ENCODE measurements around the gene SIK3. TPM values are rescaled to one million over a fixed set of nuclear protein-coding genes. Genes with fewer than 3 reads are reported as not detected.

Gene SIK3
- total RNA-seq, 1 donor from 2014 or later: 32.9 TPM

DNA sequence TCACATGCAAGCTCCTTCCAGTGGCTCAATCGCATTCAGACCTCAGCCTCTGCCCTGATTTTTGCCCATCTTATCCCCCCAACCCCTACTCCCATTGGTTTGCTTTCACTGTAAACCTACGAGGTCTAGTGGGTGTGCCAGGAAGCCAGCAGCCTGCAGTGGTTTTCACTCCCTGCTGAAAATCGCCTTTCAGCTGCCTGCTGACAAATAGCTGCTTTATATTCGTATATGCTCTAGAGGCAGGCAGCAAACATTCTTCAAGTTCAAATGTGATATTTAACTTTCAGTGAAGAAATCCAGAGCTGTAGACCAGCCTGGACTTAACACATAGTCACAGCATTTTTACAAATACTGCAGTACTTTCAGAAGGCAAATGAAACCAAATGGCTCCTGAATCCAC lies 168.1 kb downstream of the SIK3 start:
- peaks cover 48% of the 10 kb centered on the region for H3K4me1 ChIP-seq
- intact Hi-C loops (cut with DNase I): no loop called here

DNA sequence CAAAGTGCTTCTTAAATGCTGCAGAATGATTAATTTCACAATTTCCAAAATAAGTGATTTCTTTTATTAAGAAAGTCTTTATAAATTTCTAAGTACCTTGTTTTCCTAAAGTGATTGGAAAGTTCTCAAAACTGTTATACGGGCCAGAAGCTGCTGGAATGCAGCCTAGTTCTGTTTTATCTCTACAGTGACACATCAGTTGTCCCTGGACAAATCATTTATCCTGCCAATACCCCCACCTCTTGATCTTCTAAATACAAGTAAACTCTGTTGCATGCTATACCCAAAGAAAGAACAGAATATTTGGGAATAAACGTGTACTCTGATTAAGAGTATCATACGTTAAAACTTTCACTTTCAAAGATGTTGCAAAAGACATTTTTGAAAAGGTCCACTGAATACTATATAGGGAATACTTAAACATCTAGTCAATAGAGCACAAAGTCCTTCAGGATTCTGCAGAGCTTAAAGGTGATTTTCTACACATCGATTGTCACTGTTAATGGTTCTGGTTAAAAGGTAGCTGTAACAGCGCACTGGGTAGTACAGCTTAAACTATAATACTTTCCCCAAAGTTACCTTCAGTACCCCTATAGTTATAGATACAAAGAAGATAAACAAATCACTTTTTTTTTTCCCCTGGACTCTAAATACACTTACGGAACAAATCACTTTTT lies 168.7 kb downstream of the SIK3 start:
- TF ChIP-seq, protein P1, sequence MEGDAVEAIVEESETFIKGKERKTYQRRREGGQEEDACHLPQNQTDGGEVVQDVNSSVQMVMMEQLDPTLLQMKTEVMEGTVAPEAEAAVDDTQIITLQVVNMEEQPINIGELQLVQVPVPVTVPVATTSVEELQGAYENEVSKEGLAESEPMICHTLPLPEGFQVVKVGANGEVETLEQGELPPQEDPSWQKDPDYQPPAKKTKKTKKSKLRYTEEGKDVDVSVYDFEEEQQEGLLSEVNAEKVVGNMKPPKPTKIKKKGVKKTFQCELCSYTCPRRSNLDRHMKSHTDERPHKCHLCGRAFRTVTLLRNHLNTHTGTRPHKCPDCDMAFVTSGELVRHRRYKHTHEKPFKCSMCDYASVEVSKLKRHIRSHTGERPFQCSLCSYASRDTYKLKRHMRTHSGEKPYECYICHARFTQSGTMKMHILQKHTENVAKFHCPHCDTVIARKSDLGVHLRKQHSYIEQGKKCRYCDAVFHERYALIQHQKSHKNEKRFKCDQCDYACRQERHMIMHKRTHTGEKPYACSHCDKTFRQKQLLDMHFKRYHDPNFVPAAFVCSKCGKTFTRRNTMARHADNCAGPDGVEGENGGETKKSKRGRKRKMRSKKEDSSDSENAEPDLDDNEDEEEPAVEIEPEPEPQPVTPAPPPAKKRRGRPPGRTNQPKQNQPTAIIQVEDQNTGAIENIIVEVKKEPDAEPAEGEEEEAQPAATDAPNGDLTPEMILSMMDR (IDR thresholded peaks at IDR 0.05): no peak
- Histone ChIP-seq H3K4me3 (peak overlapping the region; percentile 30), H3K36me3 (peaks cover 28% of the 10 kb centered on the region), H3K4me1 (peaks cover 48% of the 10 kb centered on the region), H3K27me3 (ENCODE audit: low read depth) (no peaks in the 10 kb centered on the region), H3K9me3 (no peaks in the 10 kb centered on the region), H3K27ac (peak overlapping the region; percentile 21)
- no peak for ATAC-seq
- DNase-seq: no peak
- intact Hi-C loops (cut with DNase I): no loop called here

More for the DNA sequence above, 168.1 kb downstream of the SIK3 start:
- ATAC-seq (peak; percentile 32 to 46), DNase-seq (no peak)
- no peaks in the 10 kb centered on the region for H3K27me3 ChIP-seq (ENCODE audit: low read depth)
- H3K9me3 ChIP-seq: no peaks in the 10 kb centered on the region
- peaks cover 21% of the 10 kb centered on the region for H3K36me3 ChIP-seq
- TF ChIP-seq, protein P1 (IDR thresholded peaks at IDR 0.05): no peak
- peak overlapping the region; percentile 21 for H3K27ac ChIP-seq
- peak overlapping the region; percentile 30 for H3K4me3 ChIP-seq

DNA sequence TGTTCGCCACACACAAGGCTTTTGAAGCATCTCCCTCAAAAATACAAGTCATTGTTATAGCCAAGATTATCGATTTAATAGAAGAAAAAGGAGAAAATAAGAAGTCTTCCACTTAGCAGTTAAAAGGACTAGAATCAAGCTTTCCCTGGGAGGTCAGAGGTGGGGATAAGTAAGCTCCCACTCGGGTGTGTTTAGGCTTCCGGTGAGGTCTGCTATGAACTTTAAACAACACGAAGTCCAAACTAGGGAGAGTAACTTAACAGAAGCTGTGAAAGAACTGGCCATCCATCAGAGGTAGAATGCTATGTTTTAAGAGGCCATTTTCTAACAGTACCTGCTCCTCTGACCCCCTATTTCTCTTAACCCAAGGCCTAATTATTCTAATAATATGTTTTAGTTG lies 169.4 kb downstream of the SIK3 start:
- H3K4me1 ChIP-seq: peaks cover 48% of the 10 kb centered on the region
- no peak for DNase-seq
- intact Hi-C loops (cut with DNase I): no loop called here
- H3K9me3 ChIP-seq: no peaks in the 10 kb centered on the region
- peaks cover 30% of the 10 kb centered on the region for H3K36me3 ChIP-seq
- ATAC-seq: no peak
- H3K27me3 ChIP-seq (ENCODE audit: low read depth): no peaks in the 10 kb centered on the region
- no peak overlapping the region for H3K4me3 ChIP-seq
- H3K27ac ChIP-seq: no peak overlapping the region
- TF ChIP-seq, protein P1 (IDR thresholded peaks at IDR 0.05): no peak

DNA sequence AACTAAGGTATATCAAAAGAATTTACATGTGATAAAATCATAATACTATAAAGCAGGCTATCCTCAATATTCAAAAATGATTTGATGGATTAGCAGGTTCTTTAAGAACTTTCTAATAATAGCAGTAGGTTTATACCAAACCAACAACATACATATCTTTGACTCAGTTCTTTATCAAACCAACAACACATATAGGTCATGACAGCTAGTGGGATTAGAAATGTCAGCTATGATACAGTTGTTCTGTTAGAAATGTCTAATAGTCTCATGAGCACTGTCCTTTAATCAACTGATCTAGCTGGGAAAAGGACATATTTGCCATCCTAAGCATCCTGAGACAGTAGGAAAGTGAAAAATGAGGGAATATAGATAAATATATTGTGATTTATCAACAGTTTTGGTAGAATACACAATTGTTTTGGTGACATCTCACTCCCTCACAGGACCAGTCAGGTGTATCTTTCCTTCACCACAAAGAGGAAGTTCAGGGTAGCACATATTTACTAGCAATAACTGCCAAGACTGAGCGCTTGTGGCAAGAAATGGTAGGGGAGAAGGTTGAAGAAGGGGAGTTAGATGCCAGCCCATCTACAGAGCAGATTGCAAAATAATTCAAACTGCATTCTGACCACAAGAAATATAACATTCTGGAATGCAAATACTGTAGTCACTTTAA lies 170.0 kb downstream of the SIK3 start:
- H3K4me3 ChIP-seq: no peak overlapping the region
- TF ChIP-seq, protein P1 (IDR thresholded peaks at IDR 0.05): no peak
- no peaks in the 10 kb centered on the region for H3K27me3 ChIP-seq (ENCODE audit: low read depth)
- H3K36me3 ChIP-seq: peaks cover 30% of the 10 kb centered on the region
- ATAC-seq: no peak
- intact Hi-C loops (cut with DNase I): no loop called here
- no peak overlapping the region for H3K27ac ChIP-seq
- H3K9me3 ChIP-seq: no peaks in the 10 kb centered on the region
- peaks cover 48% of the 10 kb centered on the region for H3K4me1 ChIP-seq
- DNase-seq: no peak

DNA sequence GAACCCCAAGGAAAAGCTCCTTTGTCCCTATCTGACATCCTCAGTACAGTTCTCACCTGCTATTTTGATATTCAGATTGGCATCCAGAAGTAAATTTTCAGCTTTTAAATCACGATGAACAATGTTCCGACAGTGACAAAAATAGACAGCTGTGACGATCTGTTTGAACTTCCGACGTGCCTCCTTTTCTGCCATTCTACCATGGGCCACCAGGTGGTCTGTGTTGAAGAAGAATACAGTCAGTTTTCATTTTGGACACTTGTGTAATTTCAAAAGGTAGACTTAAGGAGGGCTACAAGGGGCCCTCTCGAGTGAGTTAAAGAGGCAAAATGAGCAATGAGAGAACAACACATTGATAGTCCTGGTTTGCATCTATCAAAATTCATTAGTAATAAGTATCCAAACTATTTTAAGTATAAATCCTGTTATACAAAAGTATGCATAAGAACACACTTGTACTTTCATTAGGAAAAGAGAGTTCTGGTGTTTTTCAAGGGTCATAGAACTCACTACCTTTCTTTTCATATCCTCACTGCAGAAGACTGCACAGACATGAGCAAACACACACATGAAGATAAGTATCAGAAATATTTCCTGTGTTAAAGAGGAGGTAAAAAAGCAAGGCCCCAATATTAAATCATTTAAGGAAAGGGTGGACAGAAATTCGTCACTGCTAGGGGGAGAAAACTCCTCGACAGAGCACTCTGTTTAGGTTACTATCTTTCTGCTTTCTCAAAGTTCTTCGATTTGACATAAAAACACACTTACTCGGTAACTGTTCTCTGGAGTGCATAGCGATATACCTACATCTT lies 170.9 kb downstream of the SIK3 start:
- intact Hi-C loops (cut with DNase I): no loop called here
- Histone ChIP-seq H3K36me3 (peaks cover 30% of the 10 kb centered on the region), H3K4me3 (no peak overlapping the region), H3K27me3 (ENCODE audit: low read depth) (no peaks in the 10 kb centered on the region), H3K9me3 (no peaks in the 10 kb centered on the region), H3K27ac (no peak overlapping the region), H3K4me1 (peaks cover 45% of the 10 kb centered on the region)
- DNase-seq: no peak
- ATAC-seq: no peak
- TF ChIP-seq, protein P1 (IDR thresholded peaks at IDR 0.05): peak; percentile 35

All from lower lobe of right lung (tissue), 2 donors.